DMS 273 treated with DMSO at 0.1 percent for 48 hours (cell line): ENCODE measurements around the gene PLEKHF1.
"Not testable (repeated sequence)": the region's sequence is repeated elsewhere in the genome, so short reads cannot be mapped to it uniquely, and the experiment has no call there.

Experiments
- DNase-seq: peaks from one replicate; lab custom pipeline; 2025; lab: John Stamatoyannopoulos, UW

Gene PLEKHF1, protein sequence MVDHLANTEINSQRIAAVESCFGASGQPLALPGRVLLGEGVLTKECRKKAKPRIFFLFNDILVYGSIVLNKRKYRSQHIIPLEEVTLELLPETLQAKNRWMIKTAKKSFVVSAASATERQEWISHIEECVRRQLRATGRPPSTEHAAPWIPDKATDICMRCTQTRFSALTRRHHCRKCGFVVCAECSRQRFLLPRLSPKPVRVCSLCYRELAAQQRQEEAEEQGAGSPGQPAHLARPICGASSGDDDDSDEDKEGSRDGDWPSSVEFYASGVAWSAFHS

DNA sequence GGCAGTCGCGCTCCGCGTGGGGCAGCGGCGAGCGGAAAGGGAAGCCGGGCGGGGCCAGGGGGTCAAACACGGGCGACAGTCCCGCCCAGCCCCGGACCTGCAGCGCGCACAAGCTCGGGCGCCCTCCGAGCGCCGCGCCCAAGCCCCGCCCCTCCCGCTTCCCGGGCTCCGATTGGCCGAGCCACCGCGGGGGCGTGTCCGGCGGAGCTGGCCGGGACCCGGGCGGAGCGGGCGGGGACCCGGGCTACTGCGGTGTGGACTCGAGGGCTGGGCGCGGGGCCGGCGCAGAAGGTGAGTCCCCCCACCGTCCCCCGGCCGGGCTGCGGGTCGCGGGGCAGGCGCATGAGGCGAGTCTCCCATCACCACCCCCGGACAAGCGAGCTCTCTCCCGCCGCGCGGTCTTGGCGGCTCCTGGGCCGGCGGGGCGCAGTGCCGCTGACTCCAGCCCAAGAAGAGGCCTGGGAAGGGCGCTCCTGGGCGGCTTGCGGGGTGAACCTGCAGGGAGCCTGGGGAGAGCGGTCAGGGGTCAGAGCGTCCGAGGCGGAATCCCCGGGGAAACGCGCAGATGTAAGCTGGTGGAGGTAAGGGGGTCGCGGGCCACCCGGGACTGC lies at the start of gene PLEKHF1:
TSS of gene PLEKHF1 (plus strand) at position 247 of the 611 bp plus-strand sequence. CDS start 8,379 bp downstream, outside the sequence.
- DNase-seq, result no peak

DNA sequence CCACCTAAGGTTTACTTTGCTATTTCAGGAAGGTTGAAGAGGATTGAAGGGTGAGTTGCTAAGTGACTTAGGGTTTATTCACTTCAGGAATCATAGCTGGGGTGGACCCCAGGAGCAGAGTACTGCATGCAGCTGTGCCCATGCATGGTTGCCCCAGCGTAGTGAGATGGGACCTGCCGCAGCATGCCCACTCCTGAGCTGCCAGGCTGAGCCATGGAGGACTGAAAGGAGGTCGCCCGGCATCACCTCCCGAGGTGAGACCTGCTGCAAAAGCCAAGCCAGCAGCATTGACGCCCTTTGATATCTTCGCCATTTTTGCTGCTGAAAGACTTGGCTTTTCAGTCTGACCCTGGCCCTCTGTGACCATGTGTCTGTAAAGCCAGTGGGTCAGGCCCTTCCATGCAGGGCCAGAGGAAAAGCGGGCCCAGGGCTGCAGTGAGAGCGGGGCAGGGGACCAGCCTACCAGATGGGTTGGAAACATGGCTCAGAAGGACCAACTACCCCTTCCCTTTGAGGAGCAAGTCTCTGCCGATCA lies 49.3 kb upstream of the PLEKHF1 start:
- no peak for DNase-seq

DNA sequence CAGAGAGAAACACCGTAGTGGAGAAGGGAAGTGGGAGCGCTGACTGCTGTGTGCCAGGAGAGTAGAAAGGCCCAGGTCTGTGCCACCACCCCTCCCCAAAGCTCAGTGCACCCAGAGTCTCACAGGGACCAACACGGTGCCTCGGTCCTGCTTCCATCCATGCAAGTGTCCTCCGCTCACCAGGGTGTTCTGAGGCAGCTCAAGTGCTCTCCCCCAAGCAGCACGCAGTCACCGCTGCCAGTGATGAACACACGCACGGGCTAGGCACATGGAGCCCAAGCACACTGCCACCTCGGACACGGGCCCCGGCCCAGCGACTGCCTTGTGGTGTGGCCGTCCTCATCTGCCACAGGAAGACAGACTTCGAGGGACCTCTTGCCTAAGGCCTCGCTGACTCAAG lies 48.7 kb upstream of the PLEKHF1 start:
- no peak for DNase-seq

DNA sequence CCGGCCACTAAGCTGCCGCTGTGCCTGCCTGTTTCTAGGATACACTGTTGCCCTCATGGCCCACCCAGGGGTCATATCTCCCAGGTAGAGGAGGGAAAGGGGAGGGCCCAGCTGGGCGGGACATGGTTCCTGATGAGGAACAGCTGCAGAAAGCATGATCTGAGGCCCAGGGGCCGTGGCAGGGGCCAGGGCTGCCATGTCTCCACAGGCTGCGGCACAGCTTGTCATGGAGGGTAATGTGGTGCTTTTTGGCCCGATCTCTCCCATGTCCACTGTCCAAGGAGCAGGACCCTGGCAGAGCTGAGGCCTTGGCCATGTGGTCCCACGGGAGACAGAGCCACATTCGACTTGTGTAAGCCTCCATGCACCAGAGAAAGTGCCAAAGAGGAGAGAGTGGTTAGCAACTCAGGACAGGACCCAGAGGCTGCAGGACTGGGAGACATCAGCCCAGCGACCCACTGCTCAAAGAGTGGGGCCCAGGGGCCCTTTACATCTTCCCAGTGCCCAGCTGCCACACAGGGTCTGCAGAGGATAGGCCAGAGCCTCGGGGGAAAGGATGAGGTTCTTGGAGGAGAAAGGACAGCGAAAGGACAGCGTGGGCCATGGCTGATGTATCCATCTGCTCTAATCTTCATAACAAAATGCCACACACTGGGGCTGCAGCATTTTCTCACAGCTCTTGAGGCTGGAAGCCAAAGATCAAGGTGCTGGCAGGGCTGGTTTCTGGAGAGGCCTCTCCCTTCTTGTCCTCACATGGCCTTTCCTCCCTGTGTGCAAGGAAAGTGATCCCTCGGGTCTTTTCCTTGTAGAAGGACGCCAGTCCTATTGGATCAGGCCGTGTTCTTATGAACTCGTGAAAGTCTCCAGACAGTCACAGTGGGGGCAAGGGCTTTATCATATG lies 47.6 kb upstream of the PLEKHF1 start:
- DNase-seq, result no peak

DNA sequence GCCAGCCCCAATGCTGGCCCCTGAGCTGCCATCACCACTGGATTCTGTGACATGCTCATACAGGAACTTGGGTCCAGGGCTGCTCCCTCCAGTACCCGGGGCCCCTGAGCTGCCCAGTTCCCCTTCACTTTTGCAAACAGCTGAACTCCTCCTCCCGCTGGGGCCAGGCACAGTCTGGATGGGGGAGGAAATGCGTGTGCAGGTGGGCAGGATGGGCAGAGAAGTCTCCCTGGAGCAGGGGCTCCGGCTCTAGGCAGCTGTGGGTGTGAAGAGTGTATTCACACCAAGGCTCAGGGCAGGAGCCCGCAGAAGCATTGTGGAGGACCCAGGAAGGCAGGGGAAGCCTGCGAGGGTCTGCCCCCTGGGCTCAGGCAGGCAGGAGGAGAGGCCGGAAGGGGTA lies 46.8 kb upstream of the PLEKHF1 start:
- no peak for DNase-seq

DNA sequence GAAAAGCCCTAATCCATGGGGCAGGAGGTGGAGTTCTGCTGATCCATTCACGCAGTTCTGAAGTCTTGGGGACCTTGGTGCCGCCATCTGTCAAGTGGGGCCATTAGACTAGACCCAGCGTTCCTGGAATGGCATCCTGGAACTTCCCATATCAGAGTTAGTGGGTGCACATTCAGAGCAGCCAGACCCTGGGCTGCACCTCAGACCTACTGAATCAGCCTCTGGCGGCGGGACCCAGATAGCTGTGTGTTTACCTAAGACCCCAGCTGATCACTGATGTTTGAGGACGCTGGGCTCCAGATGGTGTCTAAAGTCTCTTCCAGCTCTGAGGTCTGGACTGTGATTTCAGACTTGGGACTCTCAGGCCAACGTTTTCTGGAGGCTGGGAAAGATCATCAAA lies 46.4 kb upstream of the PLEKHF1 start:
- DNase-seq, result no peak

DNA sequence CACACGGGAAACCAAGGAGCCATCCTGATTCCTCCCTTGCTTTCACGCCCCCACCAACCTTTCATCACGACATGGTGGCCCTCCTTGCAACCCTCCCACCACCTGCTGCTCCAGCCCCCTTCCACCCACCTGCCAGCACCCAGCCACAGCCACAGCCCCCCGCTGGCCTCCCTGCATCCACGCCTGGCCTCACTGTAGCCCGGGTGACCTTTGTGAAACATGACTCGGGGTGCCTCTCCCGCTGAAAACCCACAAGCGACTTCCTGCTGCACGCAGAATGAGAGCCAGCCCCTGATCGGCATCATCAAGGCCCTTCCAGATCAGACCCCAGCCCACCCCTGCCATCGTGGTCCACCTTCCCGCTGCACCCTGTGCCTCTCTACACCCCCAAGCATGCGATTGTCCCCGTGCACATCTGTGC lies 44.3 kb upstream of the PLEKHF1 start:
- DNase-seq, result no peak

DNA sequence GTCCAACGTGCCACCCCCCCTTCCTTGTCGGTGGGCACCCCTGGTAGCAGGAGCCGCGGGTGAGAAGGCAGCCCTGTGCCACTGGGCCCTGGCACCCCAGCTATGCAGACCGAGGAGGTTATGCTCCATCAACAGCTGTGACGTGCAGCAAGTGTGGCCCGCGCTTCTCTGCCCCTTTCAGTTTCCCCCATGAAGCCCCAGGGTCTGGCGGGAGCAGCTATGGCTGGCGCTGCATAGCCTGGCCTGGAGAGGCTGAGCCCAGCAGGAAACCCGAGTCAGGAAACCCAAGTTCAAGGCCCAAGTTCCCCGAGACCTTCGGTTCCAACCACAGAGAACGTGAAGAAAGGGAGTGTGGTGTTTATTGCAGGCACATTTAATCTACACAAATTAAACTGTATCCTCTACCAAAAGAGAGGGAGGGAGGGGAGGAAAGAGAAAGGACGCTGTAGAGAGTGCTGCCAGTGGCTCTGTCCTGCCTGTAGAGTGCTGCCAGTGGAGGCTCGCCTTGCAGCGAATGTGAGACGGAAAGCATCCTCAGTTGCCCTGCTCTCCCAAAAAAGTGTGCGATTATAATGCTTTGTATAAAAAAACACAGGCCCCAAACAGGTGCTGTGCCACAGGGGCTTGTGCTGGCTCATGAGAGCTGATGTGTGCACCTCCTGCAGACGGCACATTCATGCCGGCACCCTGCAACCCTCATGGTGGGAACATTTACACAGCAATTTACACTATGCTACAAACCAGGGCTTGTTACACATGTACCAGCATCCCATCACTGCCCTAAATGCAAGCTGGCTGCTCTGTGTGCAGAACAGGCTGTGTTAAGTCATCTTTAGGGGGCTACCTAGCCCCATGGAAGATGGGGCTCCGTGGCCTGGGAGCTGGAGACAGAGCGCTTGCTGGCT lies 42.8 kb upstream of the PLEKHF1 start:
- no peak for DNase-seq

DNA sequence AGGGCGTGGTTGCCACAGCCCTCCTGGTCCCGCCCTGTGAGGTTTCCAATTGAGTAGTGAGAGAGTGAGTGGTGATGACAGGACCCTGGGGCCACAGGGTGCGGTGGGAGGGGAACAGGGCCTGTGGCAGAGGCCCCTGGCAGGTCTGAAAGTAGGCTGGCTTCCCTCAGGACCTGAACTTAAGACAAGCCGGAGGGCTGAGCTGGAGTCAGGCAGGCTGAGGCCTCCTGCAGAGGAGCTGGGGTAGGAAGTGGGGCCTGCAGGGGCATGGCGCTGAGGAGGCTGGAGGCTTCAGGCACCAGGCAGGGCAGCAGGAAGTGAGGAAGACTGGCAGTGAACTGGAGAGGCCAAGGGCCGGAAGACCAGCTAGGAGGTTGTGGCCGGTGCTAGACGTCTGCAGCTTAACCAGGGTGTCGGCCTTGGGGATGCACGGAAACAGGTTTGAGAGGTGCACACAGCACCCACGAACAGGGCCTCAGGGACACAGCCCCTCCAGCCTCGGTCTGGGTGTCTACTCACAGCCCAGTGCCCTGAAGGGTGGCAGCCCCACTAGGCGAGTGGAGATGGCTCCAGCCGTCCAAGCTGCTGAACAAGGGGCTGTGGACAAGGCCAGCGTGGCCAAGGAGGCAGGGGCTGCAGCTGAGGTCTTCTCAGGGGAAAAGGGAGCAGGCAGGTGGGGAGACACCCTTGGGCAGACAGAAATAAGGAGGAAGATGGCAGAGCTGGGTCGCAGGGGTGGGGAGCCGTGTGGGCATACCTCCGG lies 41.4 kb upstream of the PLEKHF1 start:
- no peak for DNase-seq

DNA sequence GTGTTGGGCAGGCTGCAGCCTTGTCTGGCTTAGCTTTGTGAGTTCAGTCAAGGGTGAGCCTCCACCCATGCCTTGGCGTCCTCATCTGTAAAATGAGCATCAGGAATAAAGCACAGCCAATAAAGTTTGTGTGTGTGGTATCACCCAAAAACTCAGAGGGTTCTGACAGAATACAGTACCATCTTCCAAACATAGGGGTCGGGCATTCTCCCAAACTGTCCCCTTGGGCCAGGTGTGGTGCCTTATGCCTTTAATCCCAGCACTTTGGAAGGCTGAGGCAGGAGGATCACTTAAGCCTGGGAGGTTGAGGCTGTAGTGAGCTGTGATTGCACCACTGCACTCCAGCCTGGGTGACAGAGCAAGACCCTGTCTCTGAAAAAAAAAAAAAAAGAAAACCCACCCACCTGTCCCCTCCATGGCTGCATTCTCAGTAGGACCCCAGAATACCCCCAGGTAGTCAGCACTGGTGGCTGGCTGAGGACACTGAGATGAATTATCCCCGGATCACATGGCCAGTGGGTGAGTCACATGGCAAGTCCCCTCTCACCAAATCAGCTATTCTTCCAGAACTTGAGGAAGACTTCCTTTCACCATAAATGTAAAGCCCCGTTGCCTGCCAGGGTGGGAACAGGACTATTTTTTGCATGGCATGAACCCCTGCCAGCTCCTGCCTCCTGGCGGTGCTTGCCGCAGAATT lies 40.6 kb upstream of the PLEKHF1 start:
- no peak for DNase-seq

DNA sequence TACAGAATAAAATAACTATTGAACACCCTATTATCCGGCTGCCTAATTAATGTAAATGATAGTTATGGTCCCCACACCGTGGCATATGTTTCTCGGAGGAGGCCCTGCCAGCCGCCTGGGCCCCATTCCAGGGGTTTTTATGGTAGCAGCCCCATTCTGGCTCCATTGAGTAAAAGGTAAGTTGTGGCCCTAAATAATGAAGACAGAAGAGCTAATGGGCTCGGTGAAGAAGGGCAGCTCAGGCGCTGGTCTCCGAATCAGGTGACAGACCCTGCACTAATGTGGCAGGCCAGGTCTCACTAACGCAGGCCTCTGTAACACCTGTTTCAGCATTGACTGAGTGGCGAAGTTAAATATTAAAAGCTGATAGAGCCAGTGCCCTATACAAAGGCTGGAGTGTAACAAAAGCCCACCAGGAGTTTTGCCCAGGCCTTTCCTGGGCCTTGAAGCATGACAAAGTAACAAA lies 40.0 kb upstream of the PLEKHF1 start:
- DNase-seq, result no peak

DNA sequence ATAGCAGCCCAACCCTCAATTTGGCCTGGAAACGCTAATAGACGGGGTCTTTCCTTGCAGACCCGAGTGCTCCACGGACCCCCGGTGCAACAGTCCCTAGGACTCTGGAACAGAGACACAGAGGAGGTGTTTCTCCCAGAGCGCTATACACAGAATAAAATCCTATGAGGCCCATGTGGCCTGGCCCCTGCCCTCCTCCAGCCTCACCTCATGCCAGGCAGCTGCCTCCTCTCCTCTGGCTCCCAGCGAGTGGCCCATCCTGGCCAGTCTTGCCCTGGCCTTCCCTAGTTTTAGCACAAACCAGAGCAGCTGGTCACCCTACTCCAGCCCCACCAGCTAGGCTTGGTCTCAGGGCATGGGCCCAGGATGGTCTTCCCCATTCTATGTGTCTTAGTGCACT lies 38.9 kb upstream of the PLEKHF1 start:
- DNase-seq, result no peak

DNA sequence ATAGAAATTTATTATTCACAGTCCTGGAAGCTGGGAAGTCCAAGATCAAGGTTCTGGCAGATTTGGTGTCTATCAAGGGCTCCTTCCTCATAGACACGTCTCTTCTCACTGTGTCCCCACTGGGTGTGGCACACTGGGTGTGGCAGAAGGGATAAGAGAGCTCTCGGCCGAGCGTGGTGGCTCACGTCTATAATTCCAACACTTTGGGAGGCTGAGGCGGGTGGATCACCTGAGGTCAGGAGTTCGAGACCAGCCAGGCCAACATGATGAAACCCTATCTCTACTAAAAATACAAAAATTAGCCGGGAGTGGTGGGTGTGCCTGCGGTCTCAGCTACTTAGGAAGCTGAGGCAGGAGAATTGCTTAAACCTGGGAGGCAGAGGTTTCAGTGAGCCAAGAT lies 38.4 kb upstream of the PLEKHF1 start:
- DNase-seq, result not testable (repeated sequence)

DNA sequence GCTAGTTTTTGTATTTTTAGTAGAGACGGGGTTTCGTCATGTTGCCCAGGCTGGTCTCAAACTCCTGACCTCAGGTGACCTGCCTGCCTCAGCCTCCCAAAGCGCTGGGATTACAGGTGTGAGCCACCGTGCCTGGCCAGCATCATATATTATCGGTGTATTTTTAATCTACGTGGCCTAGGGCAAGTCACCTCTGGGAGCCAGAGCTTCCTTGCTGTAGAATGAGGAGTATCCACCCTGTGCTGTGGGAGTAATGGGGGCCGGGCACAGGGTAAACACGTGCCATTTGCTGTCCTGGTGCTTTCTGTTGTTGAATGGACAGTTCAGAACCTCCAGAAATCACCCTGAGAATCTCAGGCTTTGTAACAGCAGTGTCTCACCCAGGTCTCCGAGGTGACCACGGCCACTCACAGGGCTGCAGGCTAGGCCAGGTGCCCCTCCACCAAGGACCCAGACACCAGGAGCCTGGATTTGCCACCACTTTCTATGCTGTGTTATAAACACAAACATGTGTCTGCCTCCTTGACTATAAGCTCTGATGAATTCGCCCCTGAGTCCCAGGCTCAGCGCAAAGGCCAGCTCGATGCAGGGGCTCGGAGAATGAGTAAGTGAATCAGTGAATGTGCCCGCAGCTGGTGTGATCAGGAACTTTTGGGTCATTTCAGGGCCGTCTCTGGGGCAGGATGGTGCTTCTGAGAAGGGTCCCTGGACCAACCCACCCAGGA lies 36.4 kb upstream of the PLEKHF1 start:
- no peak for DNase-seq

DNA sequence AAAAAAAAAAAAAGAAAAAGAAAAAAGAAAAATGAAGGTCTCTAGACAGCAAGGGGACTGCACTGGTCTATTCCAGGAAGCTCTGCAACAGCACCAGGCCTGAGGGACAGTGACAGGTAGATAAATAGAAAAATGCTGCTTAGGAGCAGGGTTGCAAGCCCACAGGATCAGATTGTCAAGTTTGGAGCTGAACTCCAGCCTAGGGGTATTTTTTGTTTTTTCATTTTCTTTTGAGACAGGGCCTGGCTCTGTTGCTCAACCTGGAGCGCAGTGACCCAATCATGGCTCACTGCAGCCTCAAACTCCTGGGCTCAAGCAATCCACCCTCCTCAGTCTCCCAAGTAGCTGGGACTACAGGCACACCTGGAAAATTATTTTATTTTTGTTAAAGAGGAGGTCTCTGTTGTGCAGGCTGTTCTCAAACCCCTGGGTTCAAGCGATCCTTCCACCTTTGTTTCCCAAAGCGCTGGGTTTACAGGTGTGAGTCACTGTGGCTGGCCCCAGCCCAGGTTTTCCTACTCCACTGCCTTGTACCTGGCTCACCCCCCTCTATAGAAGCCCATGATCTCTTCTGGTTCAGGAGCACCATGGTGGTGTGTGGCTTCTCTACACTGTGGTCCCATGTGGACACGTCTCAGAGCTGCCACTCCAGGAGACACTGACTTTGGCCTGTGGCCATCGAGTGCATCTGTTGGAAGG lies 35.3 kb upstream of the PLEKHF1 start:
- DNase-seq, result no peak

DNA sequence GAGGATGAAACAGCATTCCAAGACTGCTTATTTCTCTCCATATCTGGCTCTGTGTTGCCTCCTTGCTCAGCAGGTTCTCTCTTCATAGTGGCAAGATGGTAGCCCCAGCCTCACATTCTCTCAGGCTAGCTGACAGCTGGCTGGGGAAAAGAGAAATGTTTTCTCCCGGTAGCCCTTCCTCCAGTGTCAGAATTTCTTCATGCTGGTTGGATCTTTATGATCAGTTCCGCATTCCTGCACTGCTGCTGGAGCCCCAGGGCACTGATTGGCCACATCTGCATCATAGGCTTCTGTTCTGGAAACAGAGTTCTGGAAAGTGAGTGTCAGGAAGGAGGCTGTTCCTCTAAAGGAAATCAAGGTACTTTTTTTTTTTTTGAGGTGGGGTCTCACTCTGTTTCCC lies 34.6 kb upstream of the PLEKHF1 start:
- DNase-seq, result no peak

DNA sequence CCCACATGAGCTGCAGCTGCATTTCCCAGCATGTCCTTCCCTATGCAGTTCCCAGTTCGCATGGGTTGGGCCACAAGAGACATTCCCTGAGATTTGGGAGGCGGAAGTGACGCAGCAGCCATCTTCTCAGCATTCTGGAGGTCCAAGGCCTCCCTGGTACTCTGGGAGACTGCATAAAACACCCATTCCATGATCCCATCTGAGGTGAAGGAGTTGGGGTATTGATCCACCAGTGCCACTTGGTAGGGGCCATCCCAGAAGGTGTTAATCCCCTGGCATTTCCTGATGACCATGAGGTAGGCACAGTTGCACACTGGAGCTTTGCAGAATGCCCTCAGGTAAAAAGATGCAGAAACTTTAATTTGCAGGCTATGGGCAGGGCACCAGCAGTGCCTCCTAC lies 33.8 kb upstream of the PLEKHF1 start:
- no peak for DNase-seq

DNA sequence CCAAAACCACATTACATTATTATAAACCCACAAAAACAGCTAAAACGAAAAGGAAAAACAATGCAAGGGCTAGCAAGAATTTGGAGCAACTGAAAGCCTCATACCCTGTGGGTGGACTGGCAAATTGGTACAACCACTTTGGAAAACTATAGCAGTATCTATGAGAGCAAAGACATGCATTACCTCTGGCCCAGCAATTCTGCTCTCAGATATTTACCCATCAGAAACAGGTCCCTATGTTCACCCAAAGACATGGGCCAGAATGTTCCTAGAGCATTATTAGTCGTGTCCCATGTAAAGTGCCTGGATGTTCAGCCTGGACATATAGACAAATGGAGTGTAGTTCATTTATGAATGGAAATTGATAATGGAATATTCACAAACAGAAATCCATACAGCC lies 31.3 kb upstream of the PLEKHF1 start:
- no peak for DNase-seq
